DOHH2 (cell line): Measurements from ENCODE around the gene VSX1.

Source experiments
- H3F3A ChIP-seq: fragments of 200-600 bp; sonication (generic), shearing (Covaris generic); 2 replicates; pipeline ENCODE4 v1.6.0; 2016; ENCODE audit warnings: antibody characterized with exemption, mild to moderate bottlenecking; ENCODE audit not compliant: control insufficient read depth, insufficient read depth
- H3K27ac ChIP-seq: fragments of 200-600 bp; sonication (generic); 2 replicates; pipeline ENCODE4 v1.5.1; 2014; ENCODE audit warnings: low read depth, mild to moderate bottlenecking, low read length, moderate library complexity
- H3K27me3 ChIP-seq: fragments of 200-600 bp; sonication (generic); 2 replicates; pipeline ENCODE4 v1.6.1; 2014; ENCODE audit warnings: mild to moderate bottlenecking, low read length, mixed read lengths; ENCODE audit not compliant: control insufficient read depth
- H3K36me3 ChIP-seq: fragments of 200-600 bp; sonication (generic); 2 replicates; pipeline ENCODE4 v1.6.1; 2014; ENCODE audit warnings: mild to moderate bottlenecking, low read length, moderate library complexity, mixed read lengths; ENCODE audit not compliant: control insufficient read depth
- H3K4me1 ChIP-seq: fragments of 200-600 bp; sonication (generic); 2 replicates; pipeline ENCODE4 v1.6.1; 2014; ENCODE audit warnings: mild to moderate bottlenecking, low read length, mixed read lengths; ENCODE audit not compliant: control insufficient read depth
- H3K4me2 ChIP-seq: fragments of 200-600 bp; sonication (generic); 2 replicates; pipeline ENCODE4 v1.6.0; 2014; ENCODE audit warnings: mild to moderate bottlenecking, low read length, moderate library complexity
- H3K4me3 ChIP-seq: fragments of 200-600 bp; sonication (generic); 2 replicates; pipeline ENCODE4 v1.5.1; 2014; ENCODE audit warnings: mild to moderate bottlenecking, low read length, mixed read lengths
- H3K79me2 ChIP-seq: fragments of 200-600 bp; sonication (generic); 2 replicates; pipeline ENCODE4 v1.6.1; 2014; ENCODE audit warnings: mild to moderate bottlenecking, low read length, mixed read lengths; ENCODE audit not compliant: control insufficient read depth
- H3K9me2 ChIP-seq: fragments of 200-600 bp; sonication (generic); replicated peaks from 2 replicates; pipeline ENCODE4 v1.6.1; 2014; ENCODE audit warnings: mild to moderate bottlenecking, low read length, mixed read lengths; ENCODE audit not compliant: control insufficient read depth
- H3K9me3 ChIP-seq: fragments of 200-600 bp; sonication (generic); 2 replicates; pipeline ENCODE4 v1.6.1; 2014; ENCODE audit warnings: antibody characterized with exemption, low read length, mixed read lengths; ENCODE audit not compliant: control insufficient read depth, insufficient read depth
- H4K20me1 ChIP-seq: fragments of 200-600 bp; sonication (generic); 2 replicates; pipeline ENCODE4 v1.6.0; 2014; ENCODE audit warnings: low read depth, mild to moderate bottlenecking, antibody characterized with exemption, low read length, moderate library complexity; ENCODE audit not compliant: control insufficient read depth, insufficient read depth
- EZH2phosphoT487 ChIP-seq: fragments of 200-600 bp; sonication (generic); IDR thresholded peaks from 2 replicates; pipeline ENCODE4 v1.6.1; 2017; ENCODE audit warnings: borderline replicate concordance, mild to moderate bottlenecking, antibody characterized with exemption, low read length, moderate library complexity, mixed read lengths
- TF ChIP-seq, protein P1 (sequence below): fragments of 200-600 bp; sonication (generic); IDR thresholded peaks from one replicate; pipeline ENCODE4 v1.5.1; 2014; ENCODE audit warnings: antibody characterized with exemption, mild to moderate bottlenecking, low read depth, low read length; ENCODE audit not compliant: poor library complexity, severe bottlenecking

Gene VSX1

DNA sequence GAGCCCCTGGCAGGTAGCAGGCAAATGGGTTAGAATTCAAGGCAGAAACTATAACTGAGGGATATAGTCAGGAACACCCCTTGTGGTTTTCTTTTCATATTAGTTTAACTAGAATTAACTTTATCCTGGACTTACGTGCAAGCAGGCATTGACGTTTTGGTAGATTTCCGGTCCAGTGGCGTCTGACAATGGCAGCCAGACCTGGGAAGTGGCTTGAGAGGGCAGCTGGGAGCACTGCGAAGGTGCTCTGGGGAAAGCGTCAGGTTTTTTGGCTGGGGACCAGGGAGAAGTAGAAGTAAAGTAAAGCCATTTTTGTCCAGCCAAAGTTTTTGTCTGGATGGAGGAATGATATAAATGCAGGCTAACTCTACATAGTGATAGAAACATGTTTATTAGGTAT lies 15.6 kb downstream of the VSX1 start:
- H3K4me1 ChIP-seq = no peaks in the 10 kb centered on the region
- no peaks in the 10 kb centered on the region for H3K9me2 ChIP-seq
- H3K9me3 ChIP-seq = peaks cover 6% of the 10 kb centered on the region; the same call in 1 of the 2 replicates
- no peaks in the 10 kb centered on the region for H4K20me1 ChIP-seq
- H3K27me3 ChIP-seq = peaks cover 67% of the 10 kb centered on the region
- H3K79me2 ChIP-seq = no peaks in the 10 kb centered on the region
- no peaks in the 10 kb centered on the region for H3F3A ChIP-seq
- no peak overlapping the region for H3K27ac ChIP-seq
- H3K4me2 ChIP-seq = no peak overlapping the region
- H3K36me3 ChIP-seq = no peaks in the 10 kb centered on the region
- TF ChIP-seq, protein P1, sequence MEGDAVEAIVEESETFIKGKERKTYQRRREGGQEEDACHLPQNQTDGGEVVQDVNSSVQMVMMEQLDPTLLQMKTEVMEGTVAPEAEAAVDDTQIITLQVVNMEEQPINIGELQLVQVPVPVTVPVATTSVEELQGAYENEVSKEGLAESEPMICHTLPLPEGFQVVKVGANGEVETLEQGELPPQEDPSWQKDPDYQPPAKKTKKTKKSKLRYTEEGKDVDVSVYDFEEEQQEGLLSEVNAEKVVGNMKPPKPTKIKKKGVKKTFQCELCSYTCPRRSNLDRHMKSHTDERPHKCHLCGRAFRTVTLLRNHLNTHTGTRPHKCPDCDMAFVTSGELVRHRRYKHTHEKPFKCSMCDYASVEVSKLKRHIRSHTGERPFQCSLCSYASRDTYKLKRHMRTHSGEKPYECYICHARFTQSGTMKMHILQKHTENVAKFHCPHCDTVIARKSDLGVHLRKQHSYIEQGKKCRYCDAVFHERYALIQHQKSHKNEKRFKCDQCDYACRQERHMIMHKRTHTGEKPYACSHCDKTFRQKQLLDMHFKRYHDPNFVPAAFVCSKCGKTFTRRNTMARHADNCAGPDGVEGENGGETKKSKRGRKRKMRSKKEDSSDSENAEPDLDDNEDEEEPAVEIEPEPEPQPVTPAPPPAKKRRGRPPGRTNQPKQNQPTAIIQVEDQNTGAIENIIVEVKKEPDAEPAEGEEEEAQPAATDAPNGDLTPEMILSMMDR = no peak
- TF ChIP-seq EZH2phosphoT487 = no peak
- no peak overlapping the region for H3K4me3 ChIP-seq

DNA sequence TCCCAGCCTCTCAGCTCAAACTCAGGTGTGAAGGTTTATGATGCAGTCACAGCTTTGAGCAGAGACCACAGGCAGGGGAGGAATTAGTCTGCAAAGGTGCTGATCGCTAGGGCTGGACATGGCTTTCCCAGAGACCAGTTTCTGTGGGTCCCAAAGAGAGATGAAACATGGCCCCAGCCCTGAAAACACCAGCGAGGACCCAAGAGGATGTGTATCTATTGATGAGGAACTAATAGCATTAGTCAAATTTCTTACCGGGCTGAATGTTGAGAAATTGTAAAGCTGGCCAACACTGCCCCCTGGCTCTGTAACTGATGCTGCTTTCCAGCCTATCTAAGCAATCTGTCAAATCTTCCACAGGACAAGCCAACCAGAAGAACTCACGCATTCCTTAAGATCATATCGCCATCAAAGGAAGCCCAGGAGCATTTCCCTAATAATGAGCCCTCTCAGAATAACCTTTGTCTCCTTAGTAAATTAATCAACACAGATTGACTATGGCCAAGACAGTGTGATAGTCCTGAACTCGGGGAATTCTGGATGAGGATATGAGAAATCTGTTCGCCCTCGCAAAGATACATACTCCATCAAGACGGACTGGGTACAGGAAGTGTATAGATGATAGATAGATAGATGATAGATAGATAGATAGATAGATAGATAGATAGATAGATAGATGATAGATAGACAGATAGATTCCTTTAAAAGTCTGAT lies 16.2 kb downstream of the VSX1 start:
- Histone ChIP-seq H4K20me1 (no peaks in the 10 kb centered on the region), H3K36me3 (no peaks in the 10 kb centered on the region), H3K9me3 (peaks cover 6% of the 10 kb centered on the region; the same call in 1 of the 2 replicates), H3K4me3 (no peak overlapping the region), H3K79me2 (no peaks in the 10 kb centered on the region), H3K9me2 (no peaks in the 10 kb centered on the region), H3K27me3 (peaks cover 67% of the 10 kb centered on the region), H3K4me1 (no peaks in the 10 kb centered on the region), H3F3A (no peaks in the 10 kb centered on the region), H3K4me2 (no peak overlapping the region), H3K27ac (no peak overlapping the region)
- TF ChIP-seq, protein P1 = peak; percentile 84
- no peak for TF ChIP-seq EZH2phosphoT487

DNA sequence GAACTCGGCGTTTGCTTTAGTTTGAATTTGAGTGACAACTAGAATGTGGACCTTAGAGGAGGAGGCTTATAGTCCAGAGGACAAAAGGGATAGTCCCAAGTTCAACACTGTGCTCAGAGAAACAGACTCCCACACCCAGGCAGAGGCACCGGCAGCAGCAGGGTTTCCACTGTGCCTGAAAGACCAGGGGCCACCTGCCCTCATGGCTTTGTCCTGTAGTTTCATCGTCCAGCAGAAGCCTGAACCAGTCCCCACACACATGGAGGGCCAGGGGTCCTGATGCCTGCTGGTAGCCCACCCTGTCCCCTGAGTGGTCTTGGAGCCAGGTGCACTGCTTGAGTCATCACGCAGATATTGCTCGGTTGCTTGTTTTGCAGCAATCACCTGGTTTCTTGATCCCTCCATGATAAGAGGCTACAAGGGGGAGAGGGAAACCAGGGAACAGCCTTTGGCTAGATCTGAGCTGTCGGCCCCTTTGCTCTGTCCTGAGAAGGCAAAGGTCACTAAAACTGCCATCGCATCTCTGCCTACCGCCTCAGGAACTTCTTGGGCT lies 16.8 kb downstream of the VSX1 start:
- H3K4me2 ChIP-seq = no peak overlapping the region

More for the DNA sequence above, 16.8 kb downstream of the VSX1 start:
- Histone ChIP-seq H3K27ac (no peak overlapping the region), H3K4me3 (no peak overlapping the region), H3K79me2 (no peaks in the 10 kb centered on the region), H3K4me1 (no peaks in the 10 kb centered on the region), H4K20me1 (no peaks in the 10 kb centered on the region), H3F3A (no peaks in the 10 kb centered on the region), H3K36me3 (no peaks in the 10 kb centered on the region), H3K27me3 (peaks cover 69% of the 10 kb centered on the region), H3K9me2 (no peaks in the 10 kb centered on the region), H3K9me3 (peaks cover 6% of the 10 kb centered on the region; the same call in 1 of the 2 replicates)
- TF ChIP-seq, protein P1 = no peak
- no peak for TF ChIP-seq EZH2phosphoT487
